HepG2 (cell line): Measurements from ENCODE around the gene SPATA12.

Experiments used
- E2F5 ChIP-seq: sonication (generic); formaldehyde crosslinking; conservative IDR thresholded peaks from 2 replicates; pipeline ENCODE4 v1.4.0; 2020; ENCODE audit warnings: missing genetic modification reagents
- SRSF1 ChIP-seq: fragments of 200-400 bp; formaldehyde crosslinking; optimal IDR thresholded peaks from 2 replicates; pipeline ENCODE3; 2017; ENCODE audit warnings: mild to moderate bottlenecking, low read depth, low read length, moderate library complexity
- ZBTB26 ChIP-seq: IDR thresholded peaks from 2 replicates; pipeline ENCODE4 v1.6.1; 2016; ENCODE audit warnings: missing compliant biosample characterization, missing genetic modification reagents, borderline replicate concordance
- ZBTB33 ChIP-seq: sonication (generic); formaldehyde crosslinking; IDR thresholded peaks from 2 replicates; pipeline ENCODE4 v1.4.0; 2020; ENCODE audit warnings: missing genetic modification reagents

GRCh38 chr3:57018246-57018645 lies 42.2 kb upstream of the SPATA12 start:
- no peak for TF ChIP-seq SRSF1
- no peak for TF ChIP-seq ZBTB26 (CRISPR knock-in tag)
- TF ChIP-seq E2F5 (CRISPR knock-in tag), result no peak
- no peak for TF ChIP-seq ZBTB33 (CRISPR knock-in tag)
